ENCODE measurements around the gene KMT2D. TPM values are rescaled to one million over a fixed set of nuclear protein-coding genes. Genes with fewer than 3 reads are reported as not detected.

The KMT2D gene
- total and polyA plus RNA-seq, 2 donors (not counting 3 experiments of a cell fraction or from before 2014, with no cell fraction given) = 15.1 to 120 TPM

GRCh38 chr12:49026101-49026500, 34.5 kb downstream of the KMT2D start:
- H3K9me1 ChIP-seq (replicated peaks; ENCODE audit: control insufficient read depth, extremely low read depth, insufficient read depth, low read length) = no peaks in the 10 kb centered on the region
- dilution Hi-C loops (cut with MboI; ENCODE audit: extremely low pct_ligation_motif_present, low sequenced_read_pairs) = no loop called here
- intact Hi-C loops (cut with micrococcal nuclease) = no loop called here
- BruUV-seq (replicated peaks) = no TSS peak
- POLR2A ChIA-PET = interaction anchor here (0.9 kb wide), 1 partner anchor 13 kb away, joined by 3 read pairs; no protein-coding TSS in a partner anchor
- no peak overlapping the region for H3K27ac ChIP-seq (ENCODE audit: insufficient read depth, low read depth, low read length)
- no peaks in the 10 kb centered on the region for H3K27me3 ChIP-seq (ENCODE audit: control insufficient read depth in 2 of 2, insufficient read depth in 2 of 2, low read length in 2 of 2)
- no peak overlapping the region for H3K9ac ChIP-seq (replicated peaks; ENCODE audit: extremely low read depth, insufficient read depth, low read length)
- H3K79me2 ChIP-seq (ENCODE audit: control insufficient read depth, insufficient read depth, low read length) = no peaks in the 10 kb centered on the region
- TF ChIP-seq POLR2A (IDR thresholded peaks at IDR 0.05; ENCODE audit: low read depth, low read length) (no peak), JUN (IDR thresholded peaks at IDR 0.05; ENCODE audit: borderline replicate concordance, insufficient read depth, insufficient read length, low read depth) (no peak)
- no peak overlapping the region for H2AFZ ChIP-seq (ENCODE audit: low read depth, low read length)
- H4K20me1 ChIP-seq (replicated peaks; ENCODE audit: control insufficient read depth, extremely low read depth, insufficient read depth, low read length) = no peaks in the 10 kb centered on the region
- H3K4me3 ChIP-seq (replicated peaks in 1 of 3; ENCODE audit: insufficient read depth in 1 of 3, low read depth in 1 of 3, low read length in 3 of 3) = no peak overlapping the region
- no peaks in the 10 kb centered on the region for H3K9me3 ChIP-seq (replicated peaks; ENCODE audit: control insufficient read depth, insufficient read depth, low read length)
- CTCF ChIA-PET = interaction anchor here (2.0 kb wide), 1 partner anchor 17 kb away, joined by 7 read pairs; no protein-coding TSS in a partner anchor
- H3K4me2 ChIP-seq (ENCODE audit: insufficient read depth, low read length) = no peak overlapping the region
- FAIRE-seq (no peak), DNase-seq (ENCODE audit: low read depth, low spot score) (no peak)
- H3K4me1 ChIP-seq (ENCODE audit: control insufficient read depth, extremely low read depth, insufficient read depth, low read length) = no peaks in the 10 kb centered on the region
- H3K36me3 ChIP-seq (ENCODE audit: control insufficient read depth in 2 of 2, extremely low read depth in 1 of 2, insufficient read depth in 2 of 2, low read length in 2 of 2) = peaks cover 33 to 70% of the 10 kb centered on the region in 2 experiments

GRCh38 chr12:49025463-49025862, 35.1 kb downstream of the KMT2D start:
- Histone ChIP-seq H2AFZ (ENCODE audit: low read depth, low read length) (no peak overlapping the region), H3K4me3 (replicated peaks in 1 of 3; ENCODE audit: insufficient read depth in 1 of 3, low read depth in 1 of 3, low read length in 3 of 3) (no peak overlapping the region), H4K20me1 (replicated peaks; ENCODE audit: control insufficient read depth, extremely low read depth, insufficient read depth, low read length) (no peaks in the 10 kb centered on the region), H3K9me3 (replicated peaks; ENCODE audit: control insufficient read depth, insufficient read depth, low read length) (no peaks in the 10 kb centered on the region), H3K79me2 (ENCODE audit: control insufficient read depth, insufficient read depth, low read length) (no peaks in the 10 kb centered on the region), H3K4me2 (ENCODE audit: insufficient read depth, low read length) (no peak overlapping the region), H3K4me1 (ENCODE audit: control insufficient read depth, extremely low read depth, insufficient read depth, low read length) (no peaks in the 10 kb centered on the region), H3K27me3 (ENCODE audit: control insufficient read depth in 2 of 2, insufficient read depth in 2 of 2, low read length in 2 of 2) (no peaks in the 10 kb centered on the region), H3K27ac (ENCODE audit: insufficient read depth, low read depth, low read length) (no peak overlapping the region), H3K9me1 (replicated peaks; ENCODE audit: control insufficient read depth, extremely low read depth, insufficient read depth, low read length) (no peaks in the 10 kb centered on the region), H3K9ac (replicated peaks; ENCODE audit: extremely low read depth, insufficient read depth, low read length) (no peak overlapping the region), H3K36me3 (ENCODE audit: control insufficient read depth in 2 of 2, extremely low read depth in 1 of 2, insufficient read depth in 2 of 2, low read length in 2 of 2) (peaks cover 31 to 64% of the 10 kb centered on the region in 2 experiments)
- POLR2A ChIA-PET = no interaction called here
- DNase-seq (ENCODE audit: low read depth, low spot score) = no peak
- no peak for FAIRE-seq
- intact Hi-C loops (cut with micrococcal nuclease) (no loop called here), dilution Hi-C loops (cut with MboI; ENCODE audit: extremely low pct_ligation_motif_present, low sequenced_read_pairs) (no loop called here)
- CTCF ChIA-PET = interaction anchor here (2.0 kb wide), 1 partner anchor 18 kb away, joined by 7 read pairs; no protein-coding TSS in a partner anchor
- no TSS peak for BruUV-seq (replicated peaks)
- TF ChIP-seq EZH2 (IDR thresholded peaks at IDR 0.05; ENCODE audit: borderline replicate concordance, low read depth, low read length, severe bottlenecking) (no peak), MYC (IDR thresholded peaks at IDR 0.05; ENCODE audit: low read depth, low read length) (no peak), POLR2AphosphoS5 (IDR thresholded peaks at IDR 0.05; ENCODE audit: insufficient read depth, low read depth, low read length) (no peak), GATA2 (IDR thresholded peaks at IDR 0.05; ENCODE audit: insufficient read depth, insufficient read length, low read depth, low read length) (no peak), POLR2A (IDR thresholded peaks at IDR 0.05; ENCODE audit: low read depth, low read length) (no peak), MAX (IDR thresholded peaks at IDR 0.05; ENCODE audit: insufficient read depth, insufficient read length) (no peak), JUN (IDR thresholded peaks at IDR 0.05; ENCODE audit: borderline replicate concordance, insufficient read depth, insufficient read length, low read depth) (no peak), CTCF (IDR thresholded peaks at IDR 0.05; ENCODE audit: extremely low read depth in 1 of 2, insufficient read depth in 1 of 2, low read depth in 1 of 2, low read length in 2 of 2) (no peak), FOS (IDR thresholded peaks at IDR 0.05; ENCODE audit: borderline replicate concordance, insufficient read depth, low read length) (no peak)

Measured in endothelial cell of umbilical vein (primary cell).